ENCODE results near the gene KRT77.

DNA sequence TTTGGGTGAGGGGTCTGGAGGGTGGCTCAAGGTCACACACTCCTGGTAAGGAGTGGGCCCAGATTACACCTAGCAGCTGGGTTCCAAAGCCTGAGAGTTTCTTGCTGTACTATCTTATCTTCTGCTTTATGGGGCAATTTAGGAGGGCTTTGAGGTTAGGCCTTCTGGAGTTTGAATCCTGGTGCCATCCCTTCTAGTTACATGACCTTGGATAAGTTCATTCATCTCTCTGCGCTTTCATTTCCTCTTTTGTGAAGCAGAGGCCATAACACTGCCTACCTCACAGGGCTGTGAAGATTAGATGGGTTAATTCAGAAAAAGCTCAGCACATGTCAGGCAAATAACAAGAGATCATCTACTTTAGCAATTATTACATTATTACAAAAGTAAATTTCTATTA lies 7.4 kb upstream of the KRT77 start:
- TF ChIP-seq, protein P1, sequence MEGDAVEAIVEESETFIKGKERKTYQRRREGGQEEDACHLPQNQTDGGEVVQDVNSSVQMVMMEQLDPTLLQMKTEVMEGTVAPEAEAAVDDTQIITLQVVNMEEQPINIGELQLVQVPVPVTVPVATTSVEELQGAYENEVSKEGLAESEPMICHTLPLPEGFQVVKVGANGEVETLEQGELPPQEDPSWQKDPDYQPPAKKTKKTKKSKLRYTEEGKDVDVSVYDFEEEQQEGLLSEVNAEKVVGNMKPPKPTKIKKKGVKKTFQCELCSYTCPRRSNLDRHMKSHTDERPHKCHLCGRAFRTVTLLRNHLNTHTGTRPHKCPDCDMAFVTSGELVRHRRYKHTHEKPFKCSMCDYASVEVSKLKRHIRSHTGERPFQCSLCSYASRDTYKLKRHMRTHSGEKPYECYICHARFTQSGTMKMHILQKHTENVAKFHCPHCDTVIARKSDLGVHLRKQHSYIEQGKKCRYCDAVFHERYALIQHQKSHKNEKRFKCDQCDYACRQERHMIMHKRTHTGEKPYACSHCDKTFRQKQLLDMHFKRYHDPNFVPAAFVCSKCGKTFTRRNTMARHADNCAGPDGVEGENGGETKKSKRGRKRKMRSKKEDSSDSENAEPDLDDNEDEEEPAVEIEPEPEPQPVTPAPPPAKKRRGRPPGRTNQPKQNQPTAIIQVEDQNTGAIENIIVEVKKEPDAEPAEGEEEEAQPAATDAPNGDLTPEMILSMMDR (conservative IDR thresholded peaks at IDR 0.05; ENCODE audit: low read depth, low read length) = no peak
- no peak for TF ChIP-seq EZH2 (IDR thresholded peaks at IDR 0.05; ENCODE audit: low read length, unreplicated experiment)

Measured in PC-3 (cell line).